ENCODE data around the gene IGHMBP2. TPM values are rescaled to one million over a fixed set of nuclear protein-coding genes. Genes with fewer than 3 reads are reported as not detected.

IGHMBP2 gene
- total RNA-seq, 2 experiments from 2014 or later, result 21.1 to 24.9 TPM

- intact Hi-C loops (cut with micrococcal nuclease), result no loop called here
- ATAC-seq (no peak), DNase-seq (no peak)
- Mint-ChIP-seq H3K27me3 (peaks cover 4% of the 10 kb centered on the region), H3K27ac (no peak overlapping the region), H3K9me3 (no peaks in the 10 kb centered on the region), H3K4me3 (no peak overlapping the region), H3K36me3 (ENCODE audit: low read depth) (no peaks in the 10 kb centered on the region), H3K4me1 (ENCODE audit: low read depth) (no peaks in the 10 kb centered on the region)
- CTCF ChIA-PET, result no interaction called here
- TF ChIP-seq CTCF (IDR thresholded peaks at IDR 0.05), result no peak
- POLR2A ChIA-PET, result no interaction called here
Measured at GRCh38 chr11:68977781-68978625, 74.3 kb downstream of the IGHMBP2 start.

GRCh38 chr11:68978626-68978930, 74.9 kb downstream of the IGHMBP2 start:
- intact Hi-C loops (cut with micrococcal nuclease), result no loop called here
- POLR2A ChIA-PET, result no interaction called here
- no peaks in the 10 kb centered on the region for H3K4me1 Mint-ChIP-seq (ENCODE audit: low read depth)
- TF ChIP-seq CTCF (IDR thresholded peaks at IDR 0.05), result no peak
- no peaks in the 10 kb centered on the region for H3K36me3 Mint-ChIP-seq (ENCODE audit: low read depth)
- DNase-seq (no peak), ATAC-seq (no peak)
- H3K27ac Mint-ChIP-seq, result no peak overlapping the region
- H3K4me3 Mint-ChIP-seq, result no peak overlapping the region
- CTCF ChIA-PET, result no interaction called here
- H3K27me3 Mint-ChIP-seq, result peaks cover 4% of the 10 kb centered on the region
- no peaks in the 10 kb centered on the region for H3K9me3 Mint-ChIP-seq

GRCh38 chr11:68978931-68979594, 75.4 kb downstream of the IGHMBP2 start:
- POLR2A ChIA-PET, result no interaction called here
- intact Hi-C loops (cut with micrococcal nuclease), result no loop called here
- H3K36me3 Mint-ChIP-seq (ENCODE audit: low read depth), result no peaks in the 10 kb centered on the region
- DNase-seq, result no peak
- H3K27ac Mint-ChIP-seq, result no peak overlapping the region
- peaks cover 4% of the 10 kb centered on the region for H3K27me3 Mint-ChIP-seq
- no peak for TF ChIP-seq CTCF (IDR thresholded peaks at IDR 0.05)
- ATAC-seq, result no peak
- H3K9me3 Mint-ChIP-seq, result no peaks in the 10 kb centered on the region
- H3K4me1 Mint-ChIP-seq (ENCODE audit: low read depth), result no peaks in the 10 kb centered on the region
- CTCF ChIA-PET, result no interaction called here
- H3K4me3 Mint-ChIP-seq, result no peak overlapping the region

- no peaks in the 10 kb centered on the region for H3K4me1 Mint-ChIP-seq (ENCODE audit: low read depth)
- intact Hi-C loops (cut with micrococcal nuclease), result no loop called here
- peaks cover 4% of the 10 kb centered on the region for H3K27me3 Mint-ChIP-seq
- H3K4me3 Mint-ChIP-seq, result no peak overlapping the region
- no peaks in the 10 kb centered on the region for H3K36me3 Mint-ChIP-seq (ENCODE audit: low read depth)
- no peak for TF ChIP-seq CTCF (IDR thresholded peaks at IDR 0.05)
- DNase-seq, result no peak
- CTCF ChIA-PET, result no interaction called here
- H3K27ac Mint-ChIP-seq, result no peak overlapping the region
- H3K9me3 Mint-ChIP-seq, result no peaks in the 10 kb centered on the region
- ATAC-seq, result no peak
- POLR2A ChIA-PET, result no interaction called here
Measured at GRCh38 chr11:68979931-68980775, 76.5 kb downstream of the IGHMBP2 start.

- no peak for TF ChIP-seq CTCF (IDR thresholded peaks at IDR 0.05)
- H3K4me3 Mint-ChIP-seq, result no peak within 1 kb of the TSS
- intact Hi-C loops (cut with micrococcal nuclease), result no loop called here
- CTCF ChIA-PET, result no interaction called here
- H3K27ac Mint-ChIP-seq, result no peak within 1 kb of the TSS
- peaks cover 4% of the 10 kb centered on the region for H3K27me3 Mint-ChIP-seq
- no peaks in the 10 kb centered on the region for H3K36me3 Mint-ChIP-seq (ENCODE audit: low read depth)
- no peak for ATAC-seq
- H3K9me3 Mint-ChIP-seq, result no peaks in the 10 kb centered on the region
- no peak for DNase-seq
- H3K4me1 Mint-ChIP-seq (ENCODE audit: low read depth), result no peaks in the 10 kb centered on the region
- POLR2A ChIA-PET, result no interaction called here
Measured at GRCh38 chr11:68980776-68981065, 77.0 kb downstream of the IGHMBP2 start, which contains the start of gene MRGPRD. TSS of gene MRGPRD (minus strand) at chr11:68980986. CDS start at chr11:68980986, 0 bp downstream.
